HEK293T (cell line): Measurements from ENCODE around the gene EFHC1.
"Not testable (repeated sequence)": the region's sequence is repeated elsewhere in the genome, so short reads cannot be mapped to it uniquely, and the experiment has no call there.

Source experiments
- CTCF ChIA-PET: fragments of 350-600 bp; formaldehyde crosslinking; extraction: SDS; loops from one replicate; lab custom pipeline; 2021; ENCODE audit warnings: antibody characterized with exemption, inconsistent platforms; lab: Yijun Ruan, JAX
- POLR2A ChIA-PET: fragments of 350-600 bp; formaldehyde crosslinking; extraction: SDS; loops from one replicate; lab custom pipeline; 2020; ENCODE audit warnings: antibody characterized with exemption, inconsistent platforms; lab: Yijun Ruan, JAX
- DNase-seq: peaks from one replicate; pipeline ENCODE4 v3.0.0; 2012; ENCODE audit warnings: mixed read lengths; ENCODE audit errors: extremely low spot score
- ARNT ChIP-seq: fragments of 450-650 bp; IDR thresholded peaks from 2 replicates; pipeline ENCODE4 v1.6.1; 2017; ENCODE audit warnings: mild to moderate bottlenecking
- BHLHE40 ChIP-seq: fragments of 450-650 bp; IDR thresholded peaks from 2 replicates; pipeline ENCODE4 v1.6.1; 2016; ENCODE audit warnings: mild to moderate bottlenecking, moderate library complexity, borderline replicate concordance
- CTBP1 ChIP-seq: fragments of 450-650 bp; IDR thresholded peaks from 2 replicates; pipeline ENCODE4 v1.6.1; 2016; ENCODE audit warnings: borderline replicate concordance
- ELF4 ChIP-seq: fragments of 450-650 bp; IDR thresholded peaks from 2 replicates; pipeline ENCODE4 v1.6.1; 2017; ENCODE audit warnings: antibody characterized with exemption
- FOXA1 ChIP-seq: fragments of 450-650 bp; IDR thresholded peaks from 2 replicates; pipeline ENCODE4 v1.6.1; 2016; ENCODE audit warnings: mild to moderate bottlenecking
- FOXK2 ChIP-seq: fragments of 450-650 bp; IDR thresholded peaks from 2 replicates; pipeline ENCODE4 v1.6.1; 2016; ENCODE audit warnings: mild to moderate bottlenecking
- FOXM1 ChIP-seq: fragments of 450-650 bp; IDR thresholded peaks from 2 replicates; pipeline ENCODE4 v1.6.1; 2017; ENCODE audit warnings: mild to moderate bottlenecking, borderline replicate concordance
- HDGF ChIP-seq: fragments of 450-650 bp; IDR thresholded peaks from 2 replicates; pipeline ENCODE4 v1.6.1; 2017; ENCODE audit warnings: antibody characterized with exemption, borderline replicate concordance
- L3MBTL2 ChIP-seq: fragments of 450-650 bp; conservative IDR thresholded peaks from 2 replicates; pipeline ENCODE4 v1.6.1; 2016; ENCODE audit warnings: mild to moderate bottlenecking
- LEF1 ChIP-seq: fragments of 450-650 bp; IDR thresholded peaks from 2 replicates; pipeline ENCODE4 v1.6.1; 2017; ENCODE audit warnings: mild to moderate bottlenecking, borderline replicate concordance
- NFRKB ChIP-seq: fragments of 450-650 bp; IDR thresholded peaks from 2 replicates; pipeline ENCODE4 v1.6.1; 2016; ENCODE audit warnings: mild to moderate bottlenecking, moderate library complexity
- PKNOX1 ChIP-seq: fragments of 450-650 bp; IDR thresholded peaks from 2 replicates; pipeline ENCODE4 v1.6.1; 2016
- SP1 ChIP-seq: fragments of 450-650 bp; IDR thresholded peaks from 2 replicates; pipeline ENCODE4 v1.6.1; 2017
- SUZ12 ChIP-seq: fragments of 450-650 bp; IDR thresholded peaks from 2 replicates; pipeline ENCODE4 v1.6.1; 2016; ENCODE audit warnings: mild to moderate bottlenecking
- TARDBP ChIP-seq: fragments of 450-650 bp; IDR thresholded peaks from 2 replicates; pipeline ENCODE4 v1.6.1; 2016
- ZNF384 ChIP-seq: fragments of 450-650 bp; IDR thresholded peaks from 2 replicates; pipeline ENCODE4 v1.6.1; 2016

EFHC1 gene

DNA sequence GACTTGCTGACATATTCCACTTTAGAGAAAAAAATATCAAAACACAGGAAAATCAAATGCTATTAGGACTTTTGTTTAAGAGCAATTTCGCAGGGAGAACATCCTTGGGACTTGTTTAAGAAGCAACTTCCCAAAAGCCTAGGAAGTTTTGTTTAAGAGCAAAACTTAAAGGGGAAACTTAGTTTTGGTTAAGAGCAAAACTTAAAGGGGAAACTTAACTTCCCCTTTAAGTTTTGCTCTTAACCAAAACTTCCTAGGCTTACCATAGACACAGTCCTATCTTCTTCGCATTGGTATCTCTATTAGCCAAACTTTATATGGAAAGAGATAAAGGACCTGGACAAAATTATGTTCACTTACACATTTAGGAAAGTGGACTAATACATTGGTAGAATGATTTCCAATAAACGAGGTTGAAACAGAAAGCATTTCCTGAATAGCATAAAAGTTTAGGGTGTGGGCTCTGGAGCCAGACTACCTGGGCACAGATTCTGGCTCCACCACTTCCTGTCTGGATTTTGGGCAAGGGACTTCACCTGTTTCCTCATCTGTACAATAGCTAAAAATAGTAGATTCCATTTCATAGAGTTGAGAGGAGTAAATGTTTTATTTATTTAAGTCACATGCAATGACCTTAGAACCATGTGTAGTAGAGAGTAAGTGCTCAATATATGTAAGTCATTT lies 42.5 kb upstream of the EFHC1 start:
- TF ChIP-seq LEF1: no peak
- TF ChIP-seq HDGF: no peak
- TF ChIP-seq ELF4: no peak
- TF ChIP-seq SUZ12: no peak
- TF ChIP-seq BHLHE40: no peak
- no peak for TF ChIP-seq CTBP1
- no peak for TF ChIP-seq FOXA1
- no peak for TF ChIP-seq NFRKB
- TF ChIP-seq FOXK2: no peak
- TF ChIP-seq SP1: no peak
- TF ChIP-seq L3MBTL2: no peak
- TF ChIP-seq FOXM1: no peak
- no peak for TF ChIP-seq PKNOX1
- TF ChIP-seq ZNF384: no peak
- no peak for TF ChIP-seq ARNT
- TF ChIP-seq TARDBP: no peak
- ChIA-PET CTCF (no interaction called here), POLR2A (interaction anchor here (1.1 to 1.4 kb wide), 2 partner anchors 16 to 93 kb away, joined by 4 read pairs; partner anchors contain the start of genes MCM3 and PAQR8)
- DNase-seq: no peak

DNA sequence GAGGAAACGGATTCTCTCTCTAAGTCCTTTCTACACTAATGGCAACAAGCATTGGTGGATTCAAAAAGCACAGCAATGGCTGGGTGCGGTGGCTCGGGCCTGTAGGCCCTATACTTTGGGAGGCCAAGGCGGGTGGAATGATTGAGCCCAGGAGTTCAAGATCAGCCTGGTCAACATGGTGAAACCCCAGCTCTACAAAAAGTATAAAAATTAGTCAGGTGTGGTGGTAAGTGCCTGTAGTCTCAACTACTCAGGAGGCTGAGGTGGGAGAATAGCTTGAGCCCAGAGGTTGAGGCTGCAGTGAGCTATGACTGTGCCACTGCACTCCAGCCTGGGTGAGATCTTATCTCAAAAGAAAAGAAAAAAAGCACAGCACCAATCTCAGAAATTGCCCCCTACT lies 38.9 kb upstream of the EFHC1 start:
- POLR2A ChIA-PET: no interaction called here
- DNase-seq: no peak
- CTCF ChIA-PET: interaction anchor here (0.6 kb wide), 1 partner anchor 11 kb away, joined by 3 read pairs; no protein-coding TSS in a partner anchor
- TF ChIP-seq TARDBP (no peak), HDGF (no peak), ZNF384 (no peak), LEF1 (no peak), BHLHE40 (no peak)

GRCh38 chr6:52384145-52384766 lies 35.9 kb upstream of the EFHC1 start:
- ChIA-PET CTCF (no interaction called here), POLR2A (interaction anchor here (1.3 kb wide), 1 partner anchor 22 kb away, joined by 3 read pairs; the partner anchor contains the start of gene PAQR8)

DNA sequence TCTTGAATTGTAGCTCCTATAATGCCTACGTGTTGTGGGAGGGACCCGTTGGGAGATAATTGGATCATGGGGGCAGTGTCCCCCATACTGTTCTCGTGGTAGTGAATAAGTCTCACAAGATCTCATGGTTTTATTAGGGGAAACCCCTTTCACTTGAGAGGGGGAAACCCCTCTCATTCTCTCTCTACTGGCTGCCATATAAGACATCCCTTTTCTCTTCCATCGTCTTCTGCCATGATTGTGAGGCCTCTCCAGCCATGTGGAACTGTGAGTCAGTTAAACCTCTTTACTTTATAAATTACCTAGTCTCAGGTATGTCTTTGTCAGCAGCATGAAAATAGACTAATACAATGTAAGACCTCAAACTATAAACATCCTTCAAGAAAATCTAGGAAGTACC lies 35.1 kb upstream of the EFHC1 start:
- ChIA-PET CTCF (interaction anchor here (0.7 kb wide), 1 partner anchor 12 kb away, joined by 4 read pairs; no protein-coding TSS in a partner anchor), POLR2A (interaction anchor here (1.3 kb wide), 1 partner anchor 23 kb away, joined by 3 read pairs; the partner anchor contains the start of gene PAQR8)
- DNase-seq: no peak
- TF ChIP-seq NFRKB (no peak), BHLHE40 (no peak), FOXA1 (no peak), LEF1 (no peak), CTBP1 (no peak), ELF4 (no peak), ZNF384 (no peak), PKNOX1 (no peak), FOXK2 (no peak), FOXM1 (no peak), TARDBP (no peak), SUZ12 (no peak), SP1 (no peak), HDGF (no peak), ARNT (no peak), L3MBTL2 (no peak)

More at GRCh38 chr6:52384145-52384766, 35.9 kb upstream of the EFHC1 start:
- DNase-seq: no peak
- TF ChIP-seq TARDBP: no peak
- TF ChIP-seq SP1: no peak
- no peak for TF ChIP-seq ELF4
- no peak for TF ChIP-seq FOXK2
- TF ChIP-seq PKNOX1: no peak
- TF ChIP-seq ZNF384: no peak
- TF ChIP-seq FOXM1: no peak
- TF ChIP-seq NFRKB: no peak
- no peak for TF ChIP-seq CTBP1
- no peak for TF ChIP-seq FOXA1
- TF ChIP-seq L3MBTL2: no peak
- TF ChIP-seq HDGF: no peak

DNA sequence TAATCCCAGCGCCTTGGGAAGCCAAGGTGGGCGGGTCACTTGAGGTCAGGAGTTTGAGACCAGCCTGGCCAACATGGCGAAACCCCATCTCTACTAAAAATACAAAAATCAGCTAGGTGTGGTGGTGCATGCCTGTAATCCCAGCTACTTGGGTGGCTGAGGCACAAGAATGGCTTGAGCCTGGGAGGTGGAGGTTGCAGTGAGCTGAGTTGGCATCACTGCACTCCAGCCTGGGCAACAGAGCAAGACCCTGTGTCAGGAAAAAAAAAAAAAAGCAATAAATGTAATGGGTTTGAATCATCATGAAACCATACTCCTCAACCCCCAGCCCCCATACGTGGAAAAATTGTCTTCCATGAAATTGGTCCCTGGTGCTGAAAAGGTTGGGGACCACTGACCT lies 32.0 kb upstream of the EFHC1 start:
- POLR2A ChIA-PET: interaction anchor here (3.5 kb wide), 1 partner anchor 103 kb away, joined by 17 read pairs; the partner anchor contains the start of gene MCM3

DNA sequence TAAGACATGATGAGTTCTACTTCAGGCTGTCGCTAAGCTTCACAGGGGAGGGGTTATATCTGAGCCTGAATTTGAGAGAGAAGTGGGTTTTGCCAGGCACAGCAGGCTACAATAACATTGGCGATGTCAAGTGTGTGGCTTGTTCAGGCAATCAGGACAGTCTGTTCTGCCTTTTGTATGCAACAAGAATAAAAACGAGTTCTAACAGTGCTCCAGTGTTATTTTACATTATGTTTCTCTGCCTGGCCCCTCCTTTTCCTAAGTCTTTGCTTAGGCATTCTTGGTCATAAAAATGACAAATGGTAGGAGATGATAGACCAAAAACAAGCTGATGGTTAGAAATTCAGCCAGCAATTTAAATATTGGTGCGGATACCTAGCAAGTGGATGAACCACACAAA lies 31.4 kb upstream of the EFHC1 start:
- TF ChIP-seq BHLHE40 (no peak), ELF4 (no peak), ZNF384 (no peak), LEF1 (no peak), TARDBP (no peak)
- no peak for DNase-seq
- CTCF ChIA-PET: interaction anchor here (2.6 kb wide), 1 partner anchor 104 kb away, joined by 9 read pairs; the partner anchor contains the start of gene MCM3
- POLR2A ChIA-PET: interaction anchor here (3.5 kb wide), 1 partner anchor 103 kb away, joined by 17 read pairs; the partner anchor contains the start of gene MCM3

More for the DNA sequence above, 32.0 kb upstream of the EFHC1 start:
- CTCF ChIA-PET, DNase-seq: not testable (repeated sequence)
